ENCODE results near the gene CACYBP. TPM values are rescaled to one million over a fixed set of nuclear protein-coding genes. Genes with fewer than 3 reads are reported as not detected.

The CACYBP gene
- total and polyA plus RNA-seq, 2 experiments from 2014 or later: 209 to 453 TPM

- Mint-ChIP-seq H3K36me3 (ENCODE audit: low read depth) (peaks cover 29% of the 10 kb centered on the region), H3K9me3 (no peaks in the 10 kb centered on the region), H3K4me1 (peaks cover 22% of the 10 kb centered on the region), H3K27me3 (ENCODE audit: insufficient read depth, low read depth, poor library complexity) (peaks cover 4% of the 10 kb centered on the region), H3K4me3 (no peak overlapping the region), H3K27ac (peak overlapping the region; percentile 90)
- H3K27me3 ChIP-seq (ENCODE audit: insufficient read depth): no peaks in the 10 kb centered on the region
- no peak overlapping the region for H3K4me2 ChIP-seq
- H3K36me3 ChIP-seq (ENCODE audit: insufficient read depth): peaks cover 22% of the 10 kb centered on the region; the same call in 1 of the 2 replicates
- H4K20me1 ChIP-seq (replicated peaks; ENCODE audit: insufficient read depth): peaks cover 11% of the 10 kb centered on the region
- H3K79me2 ChIP-seq (replicated peaks; ENCODE audit: insufficient read depth): 0 out of 2 replicates have a peak, but pooled peaks cover 9% of the 10 kb centered on the region
- H2AFZ ChIP-seq: no peak overlapping the region
- H3K9me2 ChIP-seq (ENCODE audit: insufficient read depth): no peaks in the 10 kb centered on the region
- H3K4me3 ChIP-seq: no peak overlapping the region
- H3K27ac ChIP-seq (ENCODE audit: low read depth): peak overlapping the region; percentile 72
- ATAC-seq (peak; percentile 45), DNase-seq (ENCODE audit: low spot score) (no peak)
- peaks cover 11% of the 10 kb centered on the region; the same call in 1 of the 2 replicates for H3K4me1 ChIP-seq (ENCODE audit: insufficient read depth)
- no peaks in the 10 kb centered on the region for H3F3A ChIP-seq (replicated peaks; ENCODE audit: low read depth)
- TF ChIP-seq JUNB (IDR thresholded peaks at IDR 0.05; ENCODE audit: unreplicated experiment): no peak
- TF ChIP-seq, protein P1, sequence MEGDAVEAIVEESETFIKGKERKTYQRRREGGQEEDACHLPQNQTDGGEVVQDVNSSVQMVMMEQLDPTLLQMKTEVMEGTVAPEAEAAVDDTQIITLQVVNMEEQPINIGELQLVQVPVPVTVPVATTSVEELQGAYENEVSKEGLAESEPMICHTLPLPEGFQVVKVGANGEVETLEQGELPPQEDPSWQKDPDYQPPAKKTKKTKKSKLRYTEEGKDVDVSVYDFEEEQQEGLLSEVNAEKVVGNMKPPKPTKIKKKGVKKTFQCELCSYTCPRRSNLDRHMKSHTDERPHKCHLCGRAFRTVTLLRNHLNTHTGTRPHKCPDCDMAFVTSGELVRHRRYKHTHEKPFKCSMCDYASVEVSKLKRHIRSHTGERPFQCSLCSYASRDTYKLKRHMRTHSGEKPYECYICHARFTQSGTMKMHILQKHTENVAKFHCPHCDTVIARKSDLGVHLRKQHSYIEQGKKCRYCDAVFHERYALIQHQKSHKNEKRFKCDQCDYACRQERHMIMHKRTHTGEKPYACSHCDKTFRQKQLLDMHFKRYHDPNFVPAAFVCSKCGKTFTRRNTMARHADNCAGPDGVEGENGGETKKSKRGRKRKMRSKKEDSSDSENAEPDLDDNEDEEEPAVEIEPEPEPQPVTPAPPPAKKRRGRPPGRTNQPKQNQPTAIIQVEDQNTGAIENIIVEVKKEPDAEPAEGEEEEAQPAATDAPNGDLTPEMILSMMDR (conservative IDR thresholded peaks at IDR 0.05; ENCODE audit: low read depth in 2 of 2): no peak
- TF ChIP-seq, protein P2, sequence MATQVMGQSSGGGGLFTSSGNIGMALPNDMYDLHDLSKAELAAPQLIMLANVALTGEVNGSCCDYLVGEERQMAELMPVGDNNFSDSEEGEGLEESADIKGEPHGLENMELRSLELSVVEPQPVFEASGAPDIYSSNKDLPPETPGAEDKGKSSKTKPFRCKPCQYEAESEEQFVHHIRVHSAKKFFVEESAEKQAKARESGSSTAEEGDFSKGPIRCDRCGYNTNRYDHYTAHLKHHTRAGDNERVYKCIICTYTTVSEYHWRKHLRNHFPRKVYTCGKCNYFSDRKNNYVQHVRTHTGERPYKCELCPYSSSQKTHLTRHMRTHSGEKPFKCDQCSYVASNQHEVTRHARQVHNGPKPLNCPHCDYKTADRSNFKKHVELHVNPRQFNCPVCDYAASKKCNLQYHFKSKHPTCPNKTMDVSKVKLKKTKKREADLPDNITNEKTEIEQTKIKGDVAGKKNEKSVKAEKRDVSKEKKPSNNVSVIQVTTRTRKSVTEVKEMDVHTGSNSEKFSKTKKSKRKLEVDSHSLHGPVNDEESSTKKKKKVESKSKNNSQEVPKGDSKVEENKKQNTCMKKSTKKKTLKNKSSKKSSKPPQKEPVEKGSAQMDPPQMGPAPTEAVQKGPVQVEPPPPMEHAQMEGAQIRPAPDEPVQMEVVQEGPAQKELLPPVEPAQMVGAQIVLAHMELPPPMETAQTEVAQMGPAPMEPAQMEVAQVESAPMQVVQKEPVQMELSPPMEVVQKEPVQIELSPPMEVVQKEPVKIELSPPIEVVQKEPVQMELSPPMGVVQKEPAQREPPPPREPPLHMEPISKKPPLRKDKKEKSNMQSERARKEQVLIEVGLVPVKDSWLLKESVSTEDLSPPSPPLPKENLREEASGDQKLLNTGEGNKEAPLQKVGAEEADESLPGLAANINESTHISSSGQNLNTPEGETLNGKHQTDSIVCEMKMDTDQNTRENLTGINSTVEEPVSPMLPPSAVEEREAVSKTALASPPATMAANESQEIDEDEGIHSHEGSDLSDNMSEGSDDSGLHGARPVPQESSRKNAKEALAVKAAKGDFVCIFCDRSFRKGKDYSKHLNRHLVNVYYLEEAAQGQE (IDR thresholded peaks at IDR 0.05; ENCODE audit: unreplicated experiment): no peak
- TF ChIP-seq POLR2AphosphoS5 (IDR thresholded peaks at IDR 0.05; ENCODE audit: low read depth): no peak
- no peak for TF ChIP-seq NANOG (IDR thresholded peaks at IDR 0.05; ENCODE audit: borderline replicate concordance)
- TF ChIP-seq ZNF331 (CRISPR knock-in tag; IDR thresholded peaks at IDR 0.05; ENCODE audit: low read depth): no peak
- no peak for TF ChIP-seq ZNF114 (CRISPR knock-in tag; IDR thresholded peaks at IDR 0.05)
- no peak for TF ChIP-seq STAT1 (IDR thresholded peaks at IDR 0.05; ENCODE audit: unreplicated experiment)
- TF ChIP-seq, protein P3, sequence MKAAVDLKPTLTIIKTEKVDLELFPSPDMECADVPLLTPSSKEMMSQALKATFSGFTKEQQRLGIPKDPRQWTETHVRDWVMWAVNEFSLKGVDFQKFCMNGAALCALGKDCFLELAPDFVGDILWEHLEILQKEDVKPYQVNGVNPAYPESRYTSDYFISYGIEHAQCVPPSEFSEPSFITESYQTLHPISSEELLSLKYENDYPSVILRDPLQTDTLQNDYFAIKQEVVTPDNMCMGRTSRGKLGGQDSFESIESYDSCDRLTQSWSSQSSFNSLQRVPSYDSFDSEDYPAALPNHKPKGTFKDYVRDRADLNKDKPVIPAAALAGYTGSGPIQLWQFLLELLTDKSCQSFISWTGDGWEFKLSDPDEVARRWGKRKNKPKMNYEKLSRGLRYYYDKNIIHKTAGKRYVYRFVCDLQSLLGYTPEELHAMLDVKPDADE (IDR thresholded peaks at IDR 0.05): no peak
- TF ChIP-seq ZNF462 (CRISPR knock-in tag; IDR thresholded peaks at IDR 0.05): no peak
Observed at GRCh38 chr1:174965362-174966007, 34.3 kb upstream of the CACYBP start.
